Sigmoid colon (tissue), 4 donors: ENCODE data around the gene FSTL4.

Experiments used
- EP300 ChIP-seq, 4 donors: sonication (generic); formaldehyde crosslinking; IDR thresholded peaks; one replicate each; pipeline ENCODE4 v1.6.1; 2017; ENCODE audit warnings: antibody characterized with exemption in 4 of 4
- POLR2AphosphoS5 ChIP-seq, 4 donors: sonication (generic); formaldehyde crosslinking; IDR thresholded peaks; one replicate each; pipeline ENCODE4 v1.6.1; 2017; ENCODE audit warnings: antibody characterized with exemption in 4 of 4
- TF ChIP-seq, protein P1 (sequence below), 4 experiments: fragments of 450-650 bp in 3 of 4; fragments of 200-600 bp in 1 of 4; IDR thresholded peaks; one replicate each; pipeline ENCODE4 v1.5.1; 2016 to 2019; ENCODE audit warnings: antibody characterized with exemption in 4 of 4, mild to moderate bottlenecking in 3 of 4, moderate library complexity in 2 of 4

GRCh38 chr5:133299728-133300127, 312.6 kb downstream of the FSTL4 start:
- TF ChIP-seq, protein P1, sequence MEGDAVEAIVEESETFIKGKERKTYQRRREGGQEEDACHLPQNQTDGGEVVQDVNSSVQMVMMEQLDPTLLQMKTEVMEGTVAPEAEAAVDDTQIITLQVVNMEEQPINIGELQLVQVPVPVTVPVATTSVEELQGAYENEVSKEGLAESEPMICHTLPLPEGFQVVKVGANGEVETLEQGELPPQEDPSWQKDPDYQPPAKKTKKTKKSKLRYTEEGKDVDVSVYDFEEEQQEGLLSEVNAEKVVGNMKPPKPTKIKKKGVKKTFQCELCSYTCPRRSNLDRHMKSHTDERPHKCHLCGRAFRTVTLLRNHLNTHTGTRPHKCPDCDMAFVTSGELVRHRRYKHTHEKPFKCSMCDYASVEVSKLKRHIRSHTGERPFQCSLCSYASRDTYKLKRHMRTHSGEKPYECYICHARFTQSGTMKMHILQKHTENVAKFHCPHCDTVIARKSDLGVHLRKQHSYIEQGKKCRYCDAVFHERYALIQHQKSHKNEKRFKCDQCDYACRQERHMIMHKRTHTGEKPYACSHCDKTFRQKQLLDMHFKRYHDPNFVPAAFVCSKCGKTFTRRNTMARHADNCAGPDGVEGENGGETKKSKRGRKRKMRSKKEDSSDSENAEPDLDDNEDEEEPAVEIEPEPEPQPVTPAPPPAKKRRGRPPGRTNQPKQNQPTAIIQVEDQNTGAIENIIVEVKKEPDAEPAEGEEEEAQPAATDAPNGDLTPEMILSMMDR (IDR thresholded peaks at IDR 0.05): no peak
- no peak for TF ChIP-seq EP300 (IDR thresholded peaks at IDR 0.05)
- no peak for TF ChIP-seq POLR2AphosphoS5 (IDR thresholded peaks at IDR 0.05)
